ENCODE results near the gene STEAP1B.

Gene STEAP1B

GRCh38 chr7:22385326-22385725 lies 114.7 kb downstream of the STEAP1B start:
- H3K36me3 ChIP-seq (ENCODE audit: insufficient read depth, low read length) = no peaks in the 10 kb centered on the region
- no peak overlapping the region for H3K9ac ChIP-seq (ENCODE audit: insufficient read length)
- H3K4me3 ChIP-seq = no peak overlapping the region
- H3K9me3 ChIP-seq (ENCODE audit: low read depth, low read length) = no peaks in the 10 kb centered on the region
- DNase-seq (ENCODE audit: low read depth, low spot score) = no peak
- TF ChIP-seq FOXP2 (optimal IDR thresholded peaks at IDR 0.05; ENCODE audit: control extremely low read depth, extremely low read length, insufficient read depth) (no peak), EZH2 (IDR thresholded peaks at IDR 0.05) (no peak), POLR2AphosphoS5 (IDR thresholded peaks at IDR 0.05; ENCODE audit: borderline replicate concordance, low read depth, low read length) (no peak)
- no peak overlapping the region for H3K27ac ChIP-seq

GRCh38 chr7:22380333-22380732 lies 119.7 kb downstream of the STEAP1B start:
- TF ChIP-seq EZH2 (IDR thresholded peaks at IDR 0.05) = no peak
- no peak for TF ChIP-seq FOXP2 (optimal IDR thresholded peaks at IDR 0.05; ENCODE audit: control extremely low read depth, extremely low read length, insufficient read depth)
- no peak for TF ChIP-seq POLR2AphosphoS5 (IDR thresholded peaks at IDR 0.05; ENCODE audit: borderline replicate concordance, low read depth, low read length)
- Histone ChIP-seq H3K27ac (no peak overlapping the region), H3K36me3 (ENCODE audit: insufficient read depth, low read length) (no peaks in the 10 kb centered on the region), H3K4me3 (no peak overlapping the region), H3K9ac (ENCODE audit: insufficient read length) (no peak overlapping the region), H3K9me3 (ENCODE audit: low read depth, low read length) (no peaks in the 10 kb centered on the region)
- no peak for DNase-seq (ENCODE audit: low read depth, low spot score)

- H3K4me3 ChIP-seq = no peak overlapping the region
- H3K9ac ChIP-seq (ENCODE audit: insufficient read length) = no peak overlapping the region
- H3K9me3 ChIP-seq (ENCODE audit: low read depth, low read length) = no peaks in the 10 kb centered on the region
- no peaks in the 10 kb centered on the region for H3K36me3 ChIP-seq (ENCODE audit: insufficient read depth, low read length)
- H3K27ac ChIP-seq = no peak overlapping the region
- TF ChIP-seq EZH2 (IDR thresholded peaks at IDR 0.05) (no peak), POLR2AphosphoS5 (IDR thresholded peaks at IDR 0.05; ENCODE audit: borderline replicate concordance, low read depth, low read length) (no peak), FOXP2 (optimal IDR thresholded peaks at IDR 0.05; ENCODE audit: control extremely low read depth, extremely low read length, insufficient read depth) (no peak)
- no peak for DNase-seq (ENCODE audit: low read depth, low spot score)
Measured at GRCh38 chr7:22378199-22378980, 121.6 kb downstream of the STEAP1B start.

GRCh38 chr7:22377703-22378102 lies 122.3 kb downstream of the STEAP1B start:
- H3K9ac ChIP-seq (ENCODE audit: insufficient read length) = no peak overlapping the region
- no peak overlapping the region for H3K27ac ChIP-seq
- no peak for TF ChIP-seq EZH2 (IDR thresholded peaks at IDR 0.05)
- TF ChIP-seq FOXP2 (optimal IDR thresholded peaks at IDR 0.05; ENCODE audit: control extremely low read depth, extremely low read length, insufficient read depth) = no peak
- no peak for TF ChIP-seq POLR2AphosphoS5 (IDR thresholded peaks at IDR 0.05; ENCODE audit: borderline replicate concordance, low read depth, low read length)
- H3K9me3 ChIP-seq (ENCODE audit: low read depth, low read length) = no peaks in the 10 kb centered on the region
- H3K4me3 ChIP-seq = no peak overlapping the region
- DNase-seq (ENCODE audit: low read depth, low spot score) = no peak
- H3K36me3 ChIP-seq (ENCODE audit: insufficient read depth, low read length) = no peaks in the 10 kb centered on the region

GRCh38 chr7:22375359-22376048 lies 124.5 kb downstream of the STEAP1B start:
- Histone ChIP-seq H3K9ac (ENCODE audit: insufficient read length) (no peak overlapping the region), H3K36me3 (ENCODE audit: insufficient read depth, low read length) (no peaks in the 10 kb centered on the region), H3K27ac (no peak overlapping the region), H3K4me3 (no peak overlapping the region), H3K9me3 (ENCODE audit: low read depth, low read length) (no peaks in the 10 kb centered on the region)
- TF ChIP-seq EZH2 (IDR thresholded peaks at IDR 0.05) (no peak), FOXP2 (optimal IDR thresholded peaks at IDR 0.05; ENCODE audit: control extremely low read depth, extremely low read length, insufficient read depth) (no peak), POLR2AphosphoS5 (IDR thresholded peaks at IDR 0.05; ENCODE audit: borderline replicate concordance, low read depth, low read length) (no peak)
- no peak for DNase-seq (ENCODE audit: low read depth, low spot score)

GRCh38 chr7:22373911-22374310 lies 126.1 kb downstream of the STEAP1B start:
- no peaks in the 10 kb centered on the region for H3K9me3 ChIP-seq (ENCODE audit: low read depth, low read length)
- no peak overlapping the region for H3K9ac ChIP-seq (ENCODE audit: insufficient read length)
- no peaks in the 10 kb centered on the region for H3K36me3 ChIP-seq (ENCODE audit: insufficient read depth, low read length)
- H3K4me3 ChIP-seq = no peak overlapping the region
- no peak for DNase-seq (ENCODE audit: low read depth, low spot score)
- no peak for TF ChIP-seq POLR2AphosphoS5 (IDR thresholded peaks at IDR 0.05; ENCODE audit: borderline replicate concordance, low read depth, low read length)
- TF ChIP-seq EZH2 (IDR thresholded peaks at IDR 0.05) = no peak
- no peak for TF ChIP-seq FOXP2 (optimal IDR thresholded peaks at IDR 0.05; ENCODE audit: control extremely low read depth, extremely low read length, insufficient read depth)
- no peak overlapping the region for H3K27ac ChIP-seq

GRCh38 chr7:22373388-22373787 lies 126.6 kb downstream of the STEAP1B start:
- DNase-seq (ENCODE audit: low read depth, low spot score) = no peak

GRCh38 chr7:22372863-22373262 lies 127.1 kb downstream of the STEAP1B start:
- Histone ChIP-seq H3K9ac (ENCODE audit: insufficient read length) (no peak overlapping the region), H3K4me3 (no peak overlapping the region), H3K36me3 (ENCODE audit: insufficient read depth, low read length) (no peaks in the 10 kb centered on the region), H3K9me3 (ENCODE audit: low read depth, low read length) (no peaks in the 10 kb centered on the region), H3K27ac (no peak overlapping the region)
- DNase-seq (ENCODE audit: low read depth, low spot score) = no peak
- no peak for TF ChIP-seq POLR2AphosphoS5 (IDR thresholded peaks at IDR 0.05; ENCODE audit: borderline replicate concordance, low read depth, low read length)
- no peak for TF ChIP-seq EZH2 (IDR thresholded peaks at IDR 0.05)
- TF ChIP-seq FOXP2 (optimal IDR thresholded peaks at IDR 0.05; ENCODE audit: control extremely low read depth, extremely low read length, insufficient read depth) = no peak

More at GRCh38 chr7:22373388-22373787, 126.6 kb downstream of the STEAP1B start:
- Histone ChIP-seq H3K36me3 (ENCODE audit: insufficient read depth, low read length) (no peaks in the 10 kb centered on the region), H3K9ac (ENCODE audit: insufficient read length) (no peak overlapping the region), H3K9me3 (ENCODE audit: low read depth, low read length) (no peaks in the 10 kb centered on the region), H3K4me3 (no peak overlapping the region), H3K27ac (no peak overlapping the region)
- TF ChIP-seq EZH2 (IDR thresholded peaks at IDR 0.05) (no peak), FOXP2 (optimal IDR thresholded peaks at IDR 0.05; ENCODE audit: control extremely low read depth, extremely low read length, insufficient read depth) (no peak), POLR2AphosphoS5 (IDR thresholded peaks at IDR 0.05; ENCODE audit: borderline replicate concordance, low read depth, low read length) (no peak)
